ENCODE data around the gene ID1.
"Not testable (repeated sequence)": the region's sequence is repeated elsewhere in the genome, so short reads cannot be mapped to it uniquely, and the experiment has no call there.

ID1 gene

DNA sequence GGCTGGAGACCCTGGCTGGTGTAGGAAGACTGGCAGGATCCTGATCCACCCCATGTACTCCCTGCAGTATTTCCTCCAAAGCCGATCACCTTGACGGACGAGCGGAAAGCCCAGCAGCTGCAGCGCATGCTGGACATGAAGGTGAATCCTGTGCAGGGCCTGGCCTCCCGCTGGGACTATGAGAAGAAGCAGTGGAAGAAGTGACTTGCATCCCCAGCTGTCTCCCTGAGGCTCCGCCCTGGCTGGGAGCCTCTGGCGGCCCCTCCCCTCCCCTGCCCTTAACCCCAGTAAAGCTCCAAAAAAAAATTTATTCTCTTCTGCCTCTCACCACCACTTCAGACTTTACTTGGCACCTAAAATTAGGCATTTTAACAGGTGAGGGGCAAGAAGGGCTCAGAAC is 39.6 kb downstream of the ID1 start:
- DNase-seq (ENCODE audit: insufficient read length, low spot score) (no peak), FAIRE-seq (no peak)
- TF ChIP-seq, protein P1, sequence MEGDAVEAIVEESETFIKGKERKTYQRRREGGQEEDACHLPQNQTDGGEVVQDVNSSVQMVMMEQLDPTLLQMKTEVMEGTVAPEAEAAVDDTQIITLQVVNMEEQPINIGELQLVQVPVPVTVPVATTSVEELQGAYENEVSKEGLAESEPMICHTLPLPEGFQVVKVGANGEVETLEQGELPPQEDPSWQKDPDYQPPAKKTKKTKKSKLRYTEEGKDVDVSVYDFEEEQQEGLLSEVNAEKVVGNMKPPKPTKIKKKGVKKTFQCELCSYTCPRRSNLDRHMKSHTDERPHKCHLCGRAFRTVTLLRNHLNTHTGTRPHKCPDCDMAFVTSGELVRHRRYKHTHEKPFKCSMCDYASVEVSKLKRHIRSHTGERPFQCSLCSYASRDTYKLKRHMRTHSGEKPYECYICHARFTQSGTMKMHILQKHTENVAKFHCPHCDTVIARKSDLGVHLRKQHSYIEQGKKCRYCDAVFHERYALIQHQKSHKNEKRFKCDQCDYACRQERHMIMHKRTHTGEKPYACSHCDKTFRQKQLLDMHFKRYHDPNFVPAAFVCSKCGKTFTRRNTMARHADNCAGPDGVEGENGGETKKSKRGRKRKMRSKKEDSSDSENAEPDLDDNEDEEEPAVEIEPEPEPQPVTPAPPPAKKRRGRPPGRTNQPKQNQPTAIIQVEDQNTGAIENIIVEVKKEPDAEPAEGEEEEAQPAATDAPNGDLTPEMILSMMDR (IDR thresholded peaks at IDR 0.05; ENCODE audit: insufficient read depth, missing control alignments), result no peak

DNA sequence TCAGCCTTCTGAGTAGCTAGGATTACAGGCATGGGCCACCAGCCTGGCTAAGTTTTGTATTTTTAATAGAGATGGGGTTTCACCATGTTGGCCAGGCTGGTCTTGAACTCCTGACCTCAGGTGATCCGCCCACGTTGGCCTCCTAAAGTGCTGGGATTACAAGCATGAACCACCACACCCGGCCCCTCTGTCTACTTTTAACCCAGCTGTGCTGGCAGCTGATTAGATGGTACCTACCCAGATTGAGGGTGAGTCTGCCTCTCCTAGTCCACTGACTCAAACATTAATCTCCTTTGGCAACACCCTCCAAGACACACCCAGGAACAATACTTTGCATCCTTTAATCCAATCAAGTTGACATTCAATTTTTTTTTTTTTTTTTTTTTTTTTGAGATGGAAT is 43.0 kb downstream of the ID1 start:
- DNase-seq (ENCODE audit: insufficient read length, low spot score); FAIRE-seq: not testable (repeated sequence)

DNA sequence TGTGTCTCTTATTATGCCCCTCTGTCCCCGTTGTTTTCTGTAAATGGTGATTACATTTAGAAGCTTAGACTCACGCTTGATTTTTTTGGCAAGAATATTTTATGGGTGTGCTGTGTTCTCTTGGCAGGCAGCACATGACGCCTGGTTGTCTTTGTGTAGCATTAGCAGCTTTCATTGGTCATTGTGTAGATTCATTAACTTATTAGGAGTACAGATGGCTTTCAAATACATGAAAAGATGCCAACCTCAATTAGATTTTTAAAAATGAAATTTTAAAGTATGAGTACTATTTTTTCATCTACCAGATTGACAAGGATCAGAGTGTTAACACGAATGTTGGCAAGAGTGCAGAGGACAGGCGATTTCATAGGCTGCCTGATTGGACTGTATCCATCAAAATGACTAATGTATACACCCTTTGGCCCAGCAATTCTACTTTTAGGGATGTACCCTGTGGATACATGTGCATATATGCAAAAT is 47.9 kb downstream of the ID1 start:
- no peak for DNase-seq (ENCODE audit: insufficient read length, low spot score)
- FAIRE-seq, result no peak
- TF ChIP-seq, protein P1 (IDR thresholded peaks at IDR 0.05; ENCODE audit: insufficient read depth, missing control alignments), result no peak

DNA sequence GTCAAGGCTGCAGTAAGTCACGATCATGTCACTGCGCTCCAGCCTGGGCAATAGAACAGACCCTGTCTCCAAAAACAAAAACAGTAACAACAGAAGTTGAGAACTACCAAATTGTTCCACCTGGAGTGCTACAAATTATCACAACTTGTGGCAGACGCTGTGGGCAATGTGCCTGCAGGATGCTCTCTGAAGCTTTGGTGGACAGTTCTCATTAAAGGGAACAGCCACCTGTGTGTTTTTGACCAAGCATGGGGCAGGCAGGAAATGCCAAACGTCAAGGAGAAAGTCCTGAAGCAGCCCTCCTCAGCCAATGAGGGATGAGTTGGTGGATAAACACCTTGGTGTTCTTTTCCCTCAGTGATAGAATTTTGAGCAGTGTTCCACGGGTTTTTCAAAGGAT is 48.5 kb downstream of the ID1 start:
- no peak for DNase-seq (ENCODE audit: insufficient read length, low spot score)
- TF ChIP-seq, protein P1 (IDR thresholded peaks at IDR 0.05; ENCODE audit: insufficient read depth, missing control alignments), result no peak
- no peak for FAIRE-seq

DNA sequence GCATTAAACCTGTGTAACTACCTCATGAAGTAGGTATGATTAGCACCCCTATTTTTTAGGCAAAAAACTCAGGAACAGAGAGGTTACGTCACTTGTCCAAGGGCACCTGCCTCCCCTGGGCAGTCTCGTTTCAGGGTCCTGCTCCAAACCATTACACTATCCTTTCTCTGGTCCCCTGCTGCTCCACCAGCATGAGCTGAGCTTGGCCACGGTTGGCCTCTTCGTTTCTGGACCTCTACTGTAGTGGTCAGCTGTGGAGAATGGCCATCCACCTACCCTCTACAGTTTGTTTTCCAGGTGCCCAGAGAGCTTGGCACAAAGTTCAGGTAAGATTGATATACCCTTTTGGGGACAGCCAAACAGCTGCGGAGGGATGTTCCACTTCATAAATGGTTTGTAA is 49.4 kb downstream of the ID1 start:
- DNase-seq (ENCODE audit: insufficient read length, low spot score) (no peak), FAIRE-seq (no peak)
- TF ChIP-seq, protein P1 (IDR thresholded peaks at IDR 0.05; ENCODE audit: insufficient read depth, missing control alignments), result no peak

Data from D721Med (cell line).